NCI-H2171 (cell line): Measurements from ENCODE around the gene TMC1.

Source experiments
- DNase-seq: peaks from one replicate; lab custom pipeline; 2025; lab: John Stamatoyannopoulos, UW

Gene TMC1

GRCh38 chr9:72575666-72576065, 54.3 kb downstream of the TMC1 start:
- DNase-seq = no peak

GRCh38 chr9:72576087-72576486, 54.7 kb downstream of the TMC1 start:
- no peak for DNase-seq

GRCh38 chr9:72577212-72577753, 55.9 kb downstream of the TMC1 start:
- no peak for DNase-seq

- DNase-seq = no peak
These were observed 57.8 kb downstream of the TMC1 start for GRCh38 chr9:72579190-72579589.

- no peak for DNase-seq
These were observed 58.6 kb downstream of the TMC1 start for GRCh38 chr9:72579880-72580550.

- DNase-seq = no peak
These were observed 60.3 kb downstream of the TMC1 start for GRCh38 chr9:72581694-72582093.

- no peak for DNase-seq
These were observed 62.0 kb downstream of the TMC1 start for GRCh38 chr9:72583370-72583769.

GRCh38 chr9:72586388-72587130, 65.2 kb downstream of the TMC1 start:
- no peak for DNase-seq

GRCh38 chr9:72588336-72588735, 66.9 kb downstream of the TMC1 start:
- no peak for DNase-seq

GRCh38 chr9:72589667-72590521, 68.5 kb downstream of the TMC1 start:
- no peak for DNase-seq

GRCh38 chr9:72590824-72591223, 69.4 kb downstream of the TMC1 start:
- DNase-seq = no peak

- peak; percentile 20 for DNase-seq
These were observed 71.3 kb downstream of the TMC1 start for GRCh38 chr9:72592502-72593403.

- DNase-seq = no peak
These were observed 75.2 kb downstream of the TMC1 start for GRCh38 chr9:72596451-72597180.

- no peak for DNase-seq
These were observed 75.7 kb downstream of the TMC1 start for GRCh38 chr9:72597181-72597517.

GRCh38 chr9:72597601-72598000, 76.2 kb downstream of the TMC1 start:
- no peak for DNase-seq

GRCh38 chr9:72598639-72599038, 77.2 kb downstream of the TMC1 start:
- DNase-seq = no peak

GRCh38 chr9:72599874-72600534, 78.6 kb downstream of the TMC1 start:
- DNase-seq = no peak

GRCh38 chr9:72600671-72601070, 79.3 kb downstream of the TMC1 start:
- no peak for DNase-seq

GRCh38 chr9:72601615-72602014, 80.2 kb downstream of the TMC1 start:
- DNase-seq = no peak

- no peak for DNase-seq
These were observed 91.0 kb downstream of the TMC1 start for GRCh38 chr9:72612449-72612848.
